Ishikawa (cell line): ENCODE data around the gene BANF2.

Experiments used
- CEBPB ChIP-seq: IDR thresholded peaks from 2 replicates; pipeline ENCODE4 v1.6.1; 2012
- EP300 ChIP-seq: IDR thresholded peaks from 2 replicates; pipeline ENCODE4 v1.6.1; 2012; ENCODE audit warnings: borderline replicate concordance
- REST ChIP-seq: IDR thresholded peaks from 2 replicates; pipeline ENCODE4 v1.6.1; 2012; ENCODE audit warnings: low read depth, mild to moderate bottlenecking
- USF1 ChIP-seq: IDR thresholded peaks from 2 replicates; pipeline ENCODE4 v1.6.1; 2012
- YY1 ChIP-seq: IDR thresholded peaks from 2 replicates; pipeline ENCODE4 v1.6.1; 2012; ENCODE audit warnings: low read depth

- TF ChIP-seq REST (no peak), CEBPB (no peak), USF1 (no peak), YY1 (no peak), EP300 (no peak)
Measured at GRCh38 chr20:17738154-17738553, 38.4 kb downstream of the BANF2 start.
